Stimulated activated naive CD8-positive, alpha-beta T cell treated with anti-CD3 and anti-CD28 coated beads, Interleukin-15, Interleukin-2, amounts not matched to agents 100 ng/mL and 50 ng/mL, for 24 hours (primary cell): ENCODE data around the gene CDC27.
"Not testable (repeated sequence)": the region's sequence is repeated elsewhere in the genome, so short reads cannot be mapped to it uniquely, and the experiment has no call there.

Experiments used
- H3K27ac Mint-ChIP-seq: one replicate; pipeline ENCODE4 v1.8.0; 2021; ENCODE audit warnings: mild to moderate bottlenecking, mixed read lengths
- H3K27me3 Mint-ChIP-seq: one replicate; pipeline ENCODE4 v1.8.0; 2021; ENCODE audit warnings: mixed read lengths
- H3K36me3 Mint-ChIP-seq: one replicate; pipeline ENCODE4 v1.8.0; 2021; ENCODE audit warnings: low read depth, mixed read lengths
- H3K4me1 Mint-ChIP-seq: one replicate; pipeline ENCODE4 v1.8.0; 2021; ENCODE audit warnings: low read depth, mixed read lengths
- H3K4me3 Mint-ChIP-seq: one replicate; pipeline ENCODE4 v1.8.0; 2021; ENCODE audit warnings: mild to moderate bottlenecking, mixed read lengths
- H3K9me3 Mint-ChIP-seq: one replicate; pipeline ENCODE4 v1.8.0; 2021; ENCODE audit warnings: mixed read lengths

The CDC27 gene

DNA sequence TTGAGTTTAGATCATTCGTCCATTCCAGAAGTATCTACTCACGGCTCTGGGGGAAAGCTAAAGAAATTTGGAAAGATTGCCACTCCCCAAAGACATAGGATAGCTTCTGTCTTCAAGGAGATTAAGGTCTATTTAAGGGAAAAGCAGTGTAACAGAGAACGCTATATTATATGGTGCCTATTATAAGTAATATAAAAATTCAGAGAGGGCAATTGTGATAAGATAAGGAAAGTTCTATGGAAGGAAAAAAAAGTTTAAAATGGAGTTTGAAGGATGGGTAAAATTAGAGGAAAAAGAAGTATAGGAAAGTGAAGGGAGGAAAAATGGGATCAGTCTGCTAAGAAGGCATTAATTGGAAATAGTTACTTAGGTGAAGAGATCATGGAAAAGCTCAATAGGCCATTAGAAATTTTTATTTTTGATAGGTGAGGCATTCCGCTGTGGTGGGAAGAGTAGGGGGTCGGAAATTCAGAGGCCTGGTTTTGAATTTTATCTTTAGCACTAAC, 690 bp upstream of the CDC27 start:
- peaks cover 6% of the 10 kb centered on the region for H3K36me3 Mint-ChIP-seq
- H3K4me3 Mint-ChIP-seq, result peak overlapping the region; percentile 95
- peaks cover 48% of the 10 kb centered on the region for H3K4me1 Mint-ChIP-seq
- no peaks in the 10 kb centered on the region for H3K9me3 Mint-ChIP-seq
- H3K27ac Mint-ChIP-seq, result peak overlapping the region; percentile 59
- H3K27me3 Mint-ChIP-seq, result no peaks in the 10 kb centered on the region

DNA sequence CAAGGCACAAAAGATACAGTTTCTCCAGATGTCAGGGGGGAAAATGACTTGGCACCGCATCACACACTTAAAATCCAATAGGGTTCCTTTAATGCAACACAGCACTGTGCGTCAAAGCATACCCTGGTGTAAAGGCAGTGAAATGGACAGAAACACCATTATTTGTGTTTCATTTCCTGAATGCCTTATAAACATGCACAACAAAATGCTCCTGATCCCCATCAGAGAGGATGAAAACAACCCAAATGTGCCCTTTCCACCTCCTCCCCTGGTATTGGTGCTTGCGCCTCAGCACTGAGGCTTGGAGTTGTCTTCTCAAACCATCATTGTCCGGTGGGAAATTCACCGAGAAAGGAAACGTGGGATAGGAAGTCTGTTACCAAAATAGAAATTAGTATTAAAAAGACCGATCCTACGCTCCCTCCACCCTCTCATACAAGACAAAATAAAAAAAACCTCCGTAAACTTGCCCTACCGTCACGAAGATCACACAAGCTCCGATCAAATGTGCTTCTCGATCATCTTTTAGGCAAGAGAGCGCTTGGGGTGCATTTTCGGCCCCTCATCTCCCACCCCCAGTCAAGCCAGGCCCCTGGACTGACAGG, 722 bp downstream of the CDC27 start:
- Mint-ChIP-seq H3K9me3 (no peaks in the 10 kb centered on the region), H3K4me3 (peak overlapping the region; percentile 95), H3K4me1 (peaks cover 58% of the 10 kb centered on the region), H3K27me3 (no peaks in the 10 kb centered on the region), H3K36me3 (peaks cover 12% of the 10 kb centered on the region), H3K27ac (peak overlapping the region; percentile 96)

DNA sequence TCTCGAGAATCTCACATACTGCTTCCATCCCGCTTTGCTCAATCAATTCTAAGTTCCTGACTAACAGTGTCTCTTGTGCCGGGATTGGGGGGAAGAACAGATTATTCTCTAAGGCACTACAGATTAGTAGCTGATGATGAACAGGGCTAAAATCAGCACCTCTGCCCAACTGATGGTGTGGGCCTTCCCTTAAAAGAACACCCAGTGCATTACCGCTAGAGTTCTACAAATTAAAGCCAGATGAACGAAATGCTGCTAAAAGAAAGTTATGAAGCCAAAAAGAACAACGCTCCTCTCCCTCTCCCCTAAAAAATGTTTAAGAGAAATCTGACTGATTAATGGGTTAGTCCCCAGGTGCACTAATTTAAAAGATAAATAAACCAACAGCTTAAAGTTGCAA, 4.4 kb downstream of the CDC27 start:
- no peaks in the 10 kb centered on the region for H3K9me3 Mint-ChIP-seq
- H3K27me3 Mint-ChIP-seq, result no peaks in the 10 kb centered on the region
- H3K4me1 Mint-ChIP-seq, result peaks cover 53% of the 10 kb centered on the region
- H3K36me3 Mint-ChIP-seq, result peaks cover 30% of the 10 kb centered on the region
- no peak overlapping the region for H3K27ac Mint-ChIP-seq
- H3K4me3 Mint-ChIP-seq, result no peak overlapping the region

DNA sequence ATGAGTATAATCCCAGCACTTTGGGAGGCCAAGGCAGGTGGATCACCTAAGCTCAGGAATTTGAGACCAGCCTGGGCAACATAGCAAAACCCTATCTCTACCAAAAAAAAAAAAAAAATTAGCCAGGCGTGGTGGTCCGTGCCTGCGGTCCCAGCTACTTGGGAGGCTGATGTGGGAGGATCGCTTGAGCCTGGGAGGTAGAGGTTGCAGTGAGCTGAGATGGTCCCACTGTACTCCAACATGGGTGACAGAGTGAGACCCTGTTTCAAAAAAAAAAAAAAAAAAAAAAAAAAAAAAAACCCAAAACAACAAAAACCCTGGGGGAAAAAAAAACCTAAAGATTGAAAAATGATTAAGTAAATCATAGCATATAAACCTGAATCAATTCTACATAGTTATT, 8.1 kb downstream of the CDC27 start:
- Mint-ChIP-seq H3K4me1 (peaks cover 51% of the 10 kb centered on the region), H3K36me3 (peaks cover 52% of the 10 kb centered on the region)
- not testable (repeated sequence) for H3K27ac Mint-ChIP-seq, H3K9me3 Mint-ChIP-seq, H3K27me3 Mint-ChIP-seq, H3K4me3 Mint-ChIP-seq

DNA sequence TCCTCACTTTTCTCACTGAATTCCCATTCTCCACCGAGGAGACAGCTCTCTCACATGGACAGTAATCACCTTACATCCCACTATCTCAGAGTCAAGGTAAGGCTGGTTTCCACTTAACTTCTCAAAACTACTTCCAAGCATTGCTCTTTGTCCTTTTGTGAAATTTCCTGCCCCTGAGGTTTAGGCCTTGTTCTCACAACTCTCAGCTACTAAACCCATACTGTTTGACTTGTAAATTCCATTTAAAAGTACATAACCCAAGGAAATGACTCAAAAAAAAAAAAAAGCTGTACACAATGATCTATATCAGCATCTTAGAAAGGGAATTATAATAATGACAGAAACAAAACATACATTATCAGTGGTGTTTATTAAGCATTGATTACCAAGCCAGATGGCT, 8.8 kb downstream of the CDC27 start:
- Mint-ChIP-seq H3K4me3 (no peak overlapping the region), H3K36me3 (peaks cover 53% of the 10 kb centered on the region), H3K27me3 (no peaks in the 10 kb centered on the region), H3K4me1 (peaks cover 50% of the 10 kb centered on the region), H3K27ac (no peak overlapping the region), H3K9me3 (no peaks in the 10 kb centered on the region)

DNA sequence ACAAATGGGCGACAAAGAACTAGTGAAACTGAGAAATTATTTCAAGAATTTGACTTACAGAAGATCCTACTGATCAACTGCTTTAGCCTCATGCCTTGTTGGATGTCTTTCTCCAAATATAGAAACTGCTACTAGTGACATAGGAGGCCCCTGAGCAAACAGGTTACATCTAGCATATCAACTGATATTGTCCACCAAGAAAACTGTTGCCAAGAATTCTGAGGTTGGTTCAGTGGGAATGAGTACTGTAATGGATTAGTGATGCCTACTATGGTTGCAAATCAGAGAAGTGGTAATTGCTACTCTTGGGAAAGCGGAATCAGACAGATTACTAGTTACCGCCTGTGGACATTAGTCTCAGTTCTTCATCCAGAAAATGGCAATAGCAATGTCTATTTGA, 10.0 kb downstream of the CDC27 start:
- Mint-ChIP-seq H3K27me3 (no peaks in the 10 kb centered on the region), H3K4me1 (peaks cover 51% of the 10 kb centered on the region), H3K27ac (no peak overlapping the region), H3K36me3 (peaks cover 58% of the 10 kb centered on the region), H3K4me3 (no peak overlapping the region), H3K9me3 (no peaks in the 10 kb centered on the region)

DNA sequence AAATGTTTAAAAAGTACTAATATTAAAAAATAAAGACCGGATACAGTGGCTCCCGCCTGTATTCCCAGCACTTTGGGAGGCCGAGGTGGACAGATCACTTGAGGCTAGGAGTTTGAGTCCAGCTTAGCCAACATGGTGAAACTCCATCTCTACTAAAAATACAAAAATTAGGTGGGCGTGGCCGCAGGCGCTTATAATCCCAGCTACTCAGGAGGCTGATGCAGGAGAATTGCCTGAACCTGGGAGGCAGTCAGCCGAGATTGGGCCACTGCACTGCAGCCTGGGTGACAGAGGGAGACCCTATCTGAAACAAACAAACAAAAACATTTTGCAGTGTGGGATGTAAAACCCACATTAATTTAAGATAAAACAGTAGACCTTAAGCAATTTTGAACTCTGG, 11.8 kb downstream of the CDC27 start:
- Mint-ChIP-seq H3K9me3 (no peaks in the 10 kb centered on the region), H3K4me3 (no peak overlapping the region), H3K36me3 (peaks cover 56% of the 10 kb centered on the region), H3K27me3 (no peaks in the 10 kb centered on the region), H3K4me1 (peaks cover 47% of the 10 kb centered on the region), H3K27ac (no peak overlapping the region)

DNA sequence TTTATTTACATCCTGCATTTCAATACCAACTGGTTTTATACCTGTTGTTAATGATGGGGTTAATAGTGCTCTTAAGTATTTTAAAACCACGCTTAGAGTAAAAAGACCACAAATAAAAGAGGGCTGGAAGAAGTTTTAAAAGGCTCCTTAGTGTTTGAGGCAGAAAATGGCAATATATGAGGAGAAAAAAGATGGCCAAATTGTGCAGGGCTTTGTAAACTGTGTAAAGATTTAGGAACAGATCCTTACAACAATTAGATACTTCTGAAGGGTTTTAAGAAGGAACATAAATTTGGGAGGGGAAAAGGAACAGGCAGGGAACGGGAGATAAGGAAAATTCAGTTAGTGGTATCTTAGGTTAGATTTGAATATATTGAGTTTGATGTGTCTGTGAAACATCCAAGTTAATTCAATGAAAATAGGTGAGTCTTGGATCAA, 12.7 kb downstream of the CDC27 start:
- no peaks in the 10 kb centered on the region for H3K27me3 Mint-ChIP-seq
- H3K9me3 Mint-ChIP-seq, result no peaks in the 10 kb centered on the region
- no peak overlapping the region for H3K4me3 Mint-ChIP-seq
- H3K4me1 Mint-ChIP-seq, result peaks cover 40% of the 10 kb centered on the region
- H3K36me3 Mint-ChIP-seq, result peaks cover 53% of the 10 kb centered on the region
- no peak overlapping the region for H3K27ac Mint-ChIP-seq

DNA sequence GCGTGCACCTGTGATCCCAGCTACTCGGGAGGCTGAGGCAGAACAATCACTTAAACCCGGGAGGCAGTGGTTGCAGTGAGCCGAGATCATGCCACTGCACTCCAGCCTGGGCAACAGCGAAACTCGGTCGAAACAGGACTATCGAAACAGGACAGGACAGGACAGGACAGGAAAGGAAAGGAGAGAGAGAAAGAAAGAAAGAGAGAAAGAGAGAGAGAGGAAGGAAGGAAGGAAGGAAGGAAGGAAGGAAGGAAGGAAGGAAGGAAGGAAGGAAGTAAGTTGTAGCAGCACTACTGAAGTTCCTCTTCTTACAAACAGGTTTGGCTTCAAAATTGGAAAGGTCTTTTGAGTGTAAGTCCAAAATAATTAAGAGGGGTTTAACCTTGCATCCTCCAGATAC, 14.3 kb downstream of the CDC27 start:
- Mint-ChIP-seq H3K4me1 (peaks cover 40% of the 10 kb centered on the region), H3K36me3 (peaks cover 54% of the 10 kb centered on the region)
- not testable (repeated sequence) for H3K4me3 Mint-ChIP-seq, H3K27ac Mint-ChIP-seq, H3K27me3 Mint-ChIP-seq, H3K9me3 Mint-ChIP-seq

DNA sequence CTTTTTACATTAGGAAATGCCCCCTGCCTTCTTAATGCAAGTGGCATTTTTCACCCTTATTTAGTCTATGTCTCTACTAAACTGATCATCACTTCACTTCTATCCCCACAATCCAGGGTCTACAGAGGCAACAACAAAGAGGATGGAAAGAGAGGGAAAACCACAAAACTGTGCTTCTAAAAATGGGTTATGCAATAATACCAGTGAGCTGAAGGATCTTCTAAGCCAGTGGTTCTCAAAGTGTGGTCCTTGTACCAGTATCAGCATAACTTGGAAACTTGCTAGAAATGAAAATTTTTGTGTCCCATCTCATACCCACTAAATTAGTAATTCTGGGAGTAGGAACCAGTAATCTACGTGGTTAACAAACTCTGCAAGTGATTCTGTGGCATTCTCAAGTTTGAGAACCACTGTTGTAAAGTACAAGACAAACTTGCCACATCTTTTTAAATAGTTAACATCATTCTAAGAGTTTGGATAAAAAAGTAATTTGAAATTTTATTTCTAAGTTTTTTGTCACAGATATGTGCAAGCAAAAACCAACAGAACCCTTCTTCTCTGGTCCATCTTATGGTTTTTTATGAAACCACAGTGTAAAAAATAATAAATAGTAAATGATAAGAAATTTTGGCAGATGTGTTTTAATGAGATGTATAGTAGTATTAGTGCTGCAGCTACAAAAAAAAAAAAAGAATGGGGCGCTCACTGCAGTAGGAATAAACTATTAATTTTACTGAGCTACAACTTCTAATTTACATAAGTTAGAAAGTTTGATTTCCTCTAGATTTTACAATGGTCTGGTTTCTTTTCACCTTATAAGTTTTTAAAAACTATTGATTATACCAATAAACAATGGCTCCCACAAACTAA, 16.2 kb downstream of the CDC27 start:
- Mint-ChIP-seq H3K27me3 (no peaks in the 10 kb centered on the region), H3K4me1 (peaks cover 34% of the 10 kb centered on the region), H3K27ac (no peak overlapping the region), H3K4me3 (no peak overlapping the region), H3K36me3 (peaks cover 58% of the 10 kb centered on the region), H3K9me3 (no peaks in the 10 kb centered on the region)

DNA sequence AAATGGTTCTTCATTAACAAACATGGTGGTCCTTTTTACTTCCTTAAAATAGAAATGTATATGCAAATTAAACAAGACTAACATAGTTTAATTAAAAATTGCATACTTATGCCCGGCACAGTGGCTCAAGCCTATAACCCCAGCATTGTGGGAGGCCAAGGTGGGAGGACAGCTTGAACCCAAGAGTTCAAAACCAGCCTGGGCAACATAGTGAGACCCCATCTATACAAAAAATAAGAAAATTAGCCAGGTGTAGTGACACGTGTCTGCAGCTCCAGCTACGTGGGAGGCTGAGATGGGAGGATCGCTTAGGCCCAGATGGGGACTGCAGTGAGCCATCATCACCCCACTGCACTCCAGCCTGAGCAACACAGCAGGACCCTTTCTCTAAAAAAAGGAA, 18.4 kb downstream of the CDC27 start:
- H3K27me3 Mint-ChIP-seq, result no peaks in the 10 kb centered on the region
- no peaks in the 10 kb centered on the region for H3K9me3 Mint-ChIP-seq
- peaks cover 61% of the 10 kb centered on the region for H3K36me3 Mint-ChIP-seq
- H3K4me3 Mint-ChIP-seq, result no peak overlapping the region
- peaks cover 18% of the 10 kb centered on the region for H3K4me1 Mint-ChIP-seq
- H3K27ac Mint-ChIP-seq, result no peak overlapping the region

DNA sequence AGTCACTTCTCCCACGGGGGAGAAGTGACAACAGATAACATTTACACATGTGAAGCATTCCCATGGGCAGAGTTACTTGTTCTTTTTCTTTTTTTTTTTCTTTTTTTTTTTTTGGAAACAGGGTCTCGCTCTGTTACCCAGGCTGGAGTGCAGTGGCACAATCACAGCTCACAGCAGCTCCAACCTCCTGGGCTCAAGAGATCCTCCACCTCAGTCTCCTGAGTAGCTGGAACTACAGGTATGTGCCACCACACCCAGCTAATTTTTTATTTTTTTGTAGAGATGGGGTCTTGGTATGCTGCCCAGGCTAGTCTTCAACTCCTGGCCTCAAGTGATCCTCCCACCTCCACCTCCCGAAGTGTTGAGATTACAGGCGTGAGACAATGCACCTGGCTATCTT, 20.2 kb downstream of the CDC27 start:
- not testable (repeated sequence) for H3K27ac Mint-ChIP-seq
- peaks cover 52% of the 10 kb centered on the region for H3K36me3 Mint-ChIP-seq

DNA sequence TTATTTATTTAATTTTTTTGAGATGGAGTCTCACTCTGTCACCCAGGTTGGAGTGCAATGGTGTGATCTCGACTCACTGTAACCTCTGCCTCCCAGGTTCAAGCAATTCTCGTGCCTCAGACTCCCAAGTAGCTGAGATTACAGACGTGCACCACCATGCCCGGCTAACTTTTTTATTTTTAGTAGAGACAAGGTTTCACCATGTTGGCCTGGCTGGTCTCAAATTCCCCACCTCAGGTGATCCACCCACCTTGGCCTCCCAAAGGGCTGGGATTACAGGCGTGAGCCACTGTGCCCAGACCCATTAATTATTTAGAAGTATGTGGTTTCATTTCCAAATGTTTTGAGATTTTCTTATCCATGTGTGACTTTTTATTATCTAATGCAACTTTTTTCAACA, 22.2 kb downstream of the CDC27 start:
- H3K4me3 Mint-ChIP-seq, H3K27ac Mint-ChIP-seq, H3K9me3 Mint-ChIP-seq, H3K27me3 Mint-ChIP-seq: not testable (repeated sequence)
- Mint-ChIP-seq H3K4me1 (peaks cover 22% of the 10 kb centered on the region), H3K36me3 (peaks cover 53% of the 10 kb centered on the region)

More for the DNA sequence above, 20.2 kb downstream of the CDC27 start:
- peaks cover 14% of the 10 kb centered on the region for H3K4me1 Mint-ChIP-seq
- H3K9me3 Mint-ChIP-seq, H3K27me3 Mint-ChIP-seq, H3K4me3 Mint-ChIP-seq: not testable (repeated sequence)

DNA sequence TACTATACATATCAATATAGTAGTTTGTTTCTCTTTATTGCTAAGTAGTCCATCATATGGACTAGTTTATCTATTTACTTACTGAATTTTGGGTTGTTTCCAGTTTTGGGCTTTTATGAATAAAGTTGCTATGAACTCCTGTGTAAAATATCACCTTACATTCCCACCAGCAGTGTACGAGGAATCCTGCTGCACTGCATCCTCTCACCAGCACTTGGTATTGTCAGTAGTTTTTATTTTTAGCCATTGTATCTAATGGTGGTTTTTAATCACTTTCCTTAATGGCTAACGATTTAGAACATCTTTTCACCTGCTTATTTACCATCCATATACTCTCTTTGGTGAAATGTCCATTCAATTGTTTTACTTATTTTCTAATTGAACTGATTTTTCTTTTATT, 24.0 kb downstream of the CDC27 start:
- Mint-ChIP-seq H3K9me3 (no peaks in the 10 kb centered on the region), H3K27me3 (no peaks in the 10 kb centered on the region), H3K36me3 (peaks cover 48% of the 10 kb centered on the region), H3K4me3 (no peak overlapping the region), H3K27ac (no peak overlapping the region), H3K4me1 (peaks cover 23% of the 10 kb centered on the region)

DNA sequence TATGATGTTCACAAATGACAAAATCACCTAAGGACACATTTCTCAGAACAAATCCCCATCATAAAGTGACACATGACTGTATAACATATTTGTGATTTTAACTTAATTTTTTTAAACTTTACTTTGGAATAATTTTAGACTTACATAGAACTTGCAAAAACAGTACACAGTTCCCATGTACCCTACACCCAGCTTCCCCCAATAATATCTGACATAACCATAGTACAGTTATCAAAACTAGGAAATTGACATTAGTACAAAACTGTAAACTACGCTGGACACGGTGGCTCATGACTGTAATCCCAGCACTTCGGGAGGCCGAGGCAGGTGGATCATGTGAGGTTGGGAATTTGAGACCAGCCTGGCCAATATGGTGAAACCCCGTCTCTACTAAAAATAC, 24.8 kb downstream of the CDC27 start:
- Mint-ChIP-seq H3K27ac (no peak overlapping the region), H3K27me3 (no peaks in the 10 kb centered on the region), H3K4me1 (peaks cover 23% of the 10 kb centered on the region), H3K4me3 (no peak overlapping the region), H3K36me3 (peaks cover 44% of the 10 kb centered on the region), H3K9me3 (no peaks in the 10 kb centered on the region)
